K562 (cell line): ENCODE measurements around the gene BSPRY.

Source experiments
- EZH2 ChIP-seq: IDR thresholded peaks from 2 replicates; pipeline ENCODE4 v1.6.1; 2012; ENCODE audit warnings: low read depth, mild to moderate bottlenecking, inconsistent platforms, low read length, borderline replicate concordance
- GATAD2A ChIP-seq: fragments of 450-650 bp; IDR thresholded peaks from 2 replicates; pipeline ENCODE4 v1.6.1; 2017
- JUND ChIP-seq, 2 experiments: IDR thresholded peaks; 2 replicates in 1 of 2; 3 replicates in 1 of 2; pipeline ENCODE4 v1.6.1; 2011; ENCODE audit warnings: borderline replicate concordance in 2 of 2, low read depth in 2 of 2, low read length in 2 of 2, improper control_type of control experiment in 1 of 2, missing biosample characterization in 1 of 2, missing genetic modification characterization in 1 of 2, missing genetic modification reagents in 1 of 2
- RAD21 ChIP-seq, 2 experiments: fragments of 250-450 bp in 1 of 2; fragments of 450-650 bp in 1 of 2; sonication (Bioruptor Pico) in 1 of 2; formaldehyde crosslinking in 1 of 2; IDR thresholded peaks in 1 of 2; conservative IDR thresholded peaks in 1 of 2; 2 replicates each; pipeline versions ENCODE4 v1.4.0 to v1.8.0; 2020 to 2022; ENCODE audit warnings: mild to moderate bottlenecking in 2 of 2, moderate library complexity in 1 of 2
- THAP7 ChIP-seq: fragments of 250-450 bp; sonication (Bioruptor Pico); IDR thresholded peaks from 2 replicates; pipeline ENCODE4 v1.5.0; 2021
- ZNF408 ChIP-seq: fragments of 250-450 bp; sonication (Bioruptor Pico); IDR thresholded peaks from 2 replicates; pipeline ENCODE4 v1.4.0; 2020; ENCODE audit warnings: low read depth, mild to moderate bottlenecking, moderate library complexity

- TF ChIP-seq EZH2: no peak
- no peak for TF ChIP-seq THAP7 (CRISPR knock-in tag)
- TF ChIP-seq GATAD2A: no peak
- no peak for TF ChIP-seq ZNF408 (CRISPR knock-in tag)
- TF ChIP-seq RAD21 (CRISPR knock-in tag; conservative IDR thresholded peaks at IDR 0.05 in 1 of 2, IDR thresholded peaks at IDR 0.05 in 1 of 2): no peak
- TF ChIP-seq JUND (IDR thresholded peaks at IDR 0.05; ENCODE audit: borderline replicate concordance, low read depth, low read length): no peak
- TF ChIP-seq JUND (tag; IDR thresholded peaks at IDR 0.05; ENCODE audit: borderline replicate concordance, low read depth, low read length): no peak
Observed at GRCh38 chr9:113403646-113404045, 54.3 kb downstream of the BSPRY start.
